NCI-H82 (cell line): ENCODE results near the gene FAM199X.
A peak's percentile ranks its signal among the peaks of the same experiment; 100 is the strongest.
"Not testable (repeated sequence)": the region's sequence is repeated elsewhere in the genome, so short reads cannot be mapped to it uniquely, and the experiment has no call there.

Experiments used
- DNase-seq: peaks from one replicate; lab custom pipeline; 2025; lab: John Stamatoyannopoulos, UW

FAM199X gene

DNA sequence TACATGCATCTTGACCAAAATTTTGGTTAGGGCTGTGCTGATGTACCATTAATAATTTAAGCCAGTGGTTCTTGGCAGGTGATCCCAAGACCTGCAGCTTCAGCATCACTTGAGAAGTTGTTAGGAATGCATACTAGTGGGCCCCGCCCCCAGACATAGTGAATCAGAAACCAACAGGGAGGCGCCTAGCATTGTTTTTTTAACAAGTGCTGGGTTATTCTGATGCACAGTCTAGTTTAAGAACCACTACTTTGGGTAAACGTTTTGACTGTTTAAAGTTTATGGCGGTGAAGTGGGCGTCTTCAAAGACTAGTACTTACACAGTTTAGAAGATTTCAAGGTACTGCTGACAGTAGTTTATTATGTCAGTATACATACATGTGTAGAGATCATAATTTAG, 23.6 kb downstream of the FAM199X start:
- no peak for DNase-seq

DNA sequence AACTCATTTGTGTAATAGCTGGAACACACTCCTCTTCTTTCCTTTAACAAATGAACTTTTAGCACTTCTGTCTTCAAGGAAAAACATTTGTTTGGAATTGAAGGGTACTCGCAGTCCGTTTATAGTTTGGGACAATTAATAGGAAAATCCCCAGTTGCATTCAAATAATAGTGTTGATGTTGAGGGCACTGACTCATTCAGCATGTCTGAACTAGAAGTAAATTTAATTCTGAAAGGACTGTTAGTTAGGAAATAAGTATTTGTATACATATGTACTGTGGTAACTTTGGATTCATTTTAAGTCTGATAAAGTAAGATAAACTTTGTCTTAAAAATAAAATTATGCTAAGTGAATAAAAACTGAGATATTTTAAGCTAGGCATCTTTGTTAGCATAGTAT, 27.2 kb downstream of the FAM199X start:
- no peak for DNase-seq

DNA sequence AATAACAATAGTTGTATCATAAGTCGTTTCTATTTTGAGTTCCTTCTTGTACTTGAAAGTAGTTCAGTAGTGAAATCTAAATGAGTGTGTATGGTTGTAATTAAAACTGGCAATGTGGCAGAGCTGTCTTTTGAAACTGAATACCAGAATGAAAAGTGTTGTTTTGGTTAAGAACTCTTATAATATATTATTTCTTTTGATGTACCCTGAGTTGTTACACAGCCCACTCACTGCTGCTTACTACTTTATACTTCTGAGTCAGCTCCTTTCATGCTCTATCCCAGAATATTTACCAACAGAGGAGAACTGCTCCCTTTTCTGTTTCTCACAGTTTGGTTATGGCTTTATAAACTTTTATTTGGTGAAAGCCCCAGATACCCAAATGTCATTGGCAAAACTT, 28.8 kb downstream of the FAM199X start:
- DNase-seq, result no peak

DNA sequence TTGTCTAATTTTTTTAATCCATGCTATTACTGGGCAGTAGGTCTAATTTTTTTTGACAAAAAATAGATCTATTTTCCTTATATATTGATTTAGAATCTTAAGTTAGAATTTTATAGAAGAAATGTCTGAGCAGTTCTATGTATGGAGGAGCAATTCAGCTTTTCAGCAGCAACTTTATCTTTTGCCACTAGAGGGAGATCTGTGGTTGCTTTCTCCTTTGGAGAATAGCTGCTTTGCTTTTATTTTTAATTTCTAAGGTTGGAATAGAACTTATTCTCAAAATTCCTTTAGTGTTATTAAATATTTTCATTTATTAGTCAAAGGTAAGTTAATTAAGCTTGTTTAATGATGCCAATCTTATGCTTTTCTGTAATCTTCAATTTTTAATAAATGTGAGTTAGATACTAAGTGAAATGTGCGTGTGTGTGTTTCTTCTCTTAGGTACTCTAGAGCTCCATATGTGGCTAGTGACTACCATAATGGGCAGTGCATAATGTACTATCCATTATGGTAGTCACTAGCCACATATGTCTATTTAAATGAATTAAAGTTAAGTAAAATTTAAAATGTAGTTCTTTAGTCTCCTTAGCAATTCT, 29.3 kb downstream of the FAM199X start:
- peak; percentile 48 for DNase-seq

DNA sequence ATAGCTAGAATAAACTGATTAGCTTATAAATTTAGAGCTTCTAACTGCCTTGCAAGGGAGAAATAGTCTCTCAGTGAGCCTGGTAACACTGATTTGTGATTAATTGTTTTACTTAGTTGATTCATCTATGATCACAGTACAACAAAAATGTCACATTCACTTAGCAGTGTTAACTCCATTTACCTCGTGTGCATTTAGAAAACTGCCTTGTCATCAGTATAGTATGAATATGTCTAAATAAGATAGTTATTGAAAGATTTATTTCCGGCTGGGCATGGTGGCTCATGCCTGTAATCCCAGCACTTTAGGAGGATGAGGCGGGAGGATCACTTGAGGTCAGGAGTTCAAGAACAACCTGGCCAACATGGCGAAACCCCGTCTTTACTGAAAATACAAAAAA, 39.3 kb downstream of the FAM199X start:
- DNase-seq, result no peak

DNA sequence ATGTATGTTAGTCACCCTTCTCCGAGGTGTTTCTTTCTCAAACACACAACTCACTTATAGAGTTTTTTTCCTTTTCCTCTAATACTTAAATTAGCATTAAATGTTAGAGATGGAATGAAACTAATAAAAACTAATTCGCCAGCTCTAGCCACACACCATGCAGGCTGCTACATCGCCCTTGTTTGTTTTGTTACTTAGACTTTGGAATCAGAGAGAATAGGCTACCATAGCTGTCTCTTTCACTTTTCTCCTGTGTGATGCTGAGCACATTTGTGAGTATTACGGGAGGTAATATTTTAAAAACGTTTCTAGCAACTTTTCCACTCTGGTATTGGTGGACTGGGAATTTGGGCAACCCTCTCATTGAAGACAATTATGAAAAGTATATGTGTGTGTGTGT, 44.9 kb downstream of the FAM199X start:
- no peak for DNase-seq

DNA sequence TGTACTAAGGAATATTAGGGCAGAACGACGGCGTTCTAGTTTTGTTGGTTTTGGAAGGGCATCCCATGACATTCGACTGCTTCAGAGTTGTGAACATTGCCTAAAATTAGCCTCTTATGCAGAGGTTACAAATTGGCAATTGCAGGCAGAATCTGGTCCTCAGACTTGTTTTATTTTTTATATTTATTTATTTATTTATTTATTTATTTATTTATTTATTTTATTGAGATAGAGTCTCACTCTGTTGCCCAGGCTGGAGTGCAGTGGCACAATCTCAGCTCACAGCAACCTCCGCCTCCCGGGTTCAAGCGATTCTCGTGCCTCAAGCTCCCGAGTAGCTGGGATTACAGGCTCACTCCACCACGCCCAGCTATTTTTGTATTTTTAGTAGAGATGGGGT, 63.8 kb downstream of the FAM199X start:
- not testable (repeated sequence) for DNase-seq
